Raji (cell line): ENCODE results near the gene NLRP1.

ENCODE experiments used
- POLR2A ChIP-seq: IDR thresholded peaks from 2 replicates; pipeline ENCODE4 v1.6.1; 2011; ENCODE audit warnings: low read depth, low read length, control low read depth; ENCODE audit not compliant: insufficient read depth

NLRP1 gene

GRCh38 chr17:5584383-5585286 is at the start of gene NLRP1:
Gene NLRP1 (minus strand): TSS chr17:5584509. CDS start chr17:5583957, 552 bp downstream.
- TF ChIP-seq POLR2A = peak; percentile 85

- no peak for TF ChIP-seq POLR2A
Measured at GRCh38 chr17:5631958-5632590, 47.8 kb upstream of the NLRP1 start.

DNA sequence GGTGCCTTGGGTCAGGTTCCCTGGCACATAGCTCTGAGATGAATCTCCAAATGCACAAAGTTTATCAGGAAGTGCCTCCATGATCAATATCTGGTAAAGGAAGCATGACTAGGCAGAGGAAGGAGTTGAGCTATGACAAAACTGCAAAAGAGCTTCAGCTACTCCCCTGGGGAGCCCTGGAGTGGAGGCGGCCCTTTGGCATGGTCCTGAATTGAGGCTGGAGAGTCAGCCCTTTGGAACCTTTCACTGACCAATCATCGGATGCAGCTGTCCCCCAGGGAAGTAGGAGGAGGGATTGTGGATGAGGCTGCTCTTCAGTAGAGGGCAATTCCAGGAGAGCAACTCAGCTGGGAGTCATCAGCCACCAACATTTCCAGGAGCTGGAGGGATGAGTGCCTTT is 46.1 kb upstream of the NLRP1 start:
- TF ChIP-seq POLR2A = no peak

- no peak for TF ChIP-seq POLR2A
Measured at GRCh38 chr17:5629128-5629527, 44.8 kb upstream of the NLRP1 start.

- TF ChIP-seq POLR2A = no peak
Measured at GRCh38 chr17:5628262-5628661, 44.0 kb upstream of the NLRP1 start.

- TF ChIP-seq POLR2A = no peak
Measured at GRCh38 chr17:5624211-5624610, 39.9 kb upstream of the NLRP1 start.

DNA sequence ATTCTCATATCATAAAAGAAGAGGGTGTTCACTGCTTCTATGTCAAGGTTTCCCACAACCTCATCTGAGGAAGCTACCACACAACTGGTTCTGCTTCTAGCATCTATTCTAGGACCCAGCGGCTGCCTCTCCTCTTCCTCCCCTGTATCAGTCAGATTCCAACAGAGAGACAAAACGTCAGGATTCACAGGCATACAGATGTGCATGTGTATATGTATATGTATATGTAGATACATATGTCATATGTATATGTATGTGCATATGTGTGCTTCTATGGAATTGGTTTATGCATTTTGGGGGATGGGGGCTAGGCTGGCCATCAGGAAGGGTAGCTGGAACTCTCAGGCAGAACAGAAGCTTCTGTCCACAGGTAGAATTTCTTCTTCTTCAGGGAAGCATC is 37.4 kb upstream of the NLRP1 start:
- TF ChIP-seq POLR2A = no peak

- TF ChIP-seq POLR2A = no peak
Measured at GRCh38 chr17:5621026-5621425, 36.7 kb upstream of the NLRP1 start.

- no peak for TF ChIP-seq POLR2A
Measured at GRCh38 chr17:5619088-5619740, 34.9 kb upstream of the NLRP1 start.

DNA sequence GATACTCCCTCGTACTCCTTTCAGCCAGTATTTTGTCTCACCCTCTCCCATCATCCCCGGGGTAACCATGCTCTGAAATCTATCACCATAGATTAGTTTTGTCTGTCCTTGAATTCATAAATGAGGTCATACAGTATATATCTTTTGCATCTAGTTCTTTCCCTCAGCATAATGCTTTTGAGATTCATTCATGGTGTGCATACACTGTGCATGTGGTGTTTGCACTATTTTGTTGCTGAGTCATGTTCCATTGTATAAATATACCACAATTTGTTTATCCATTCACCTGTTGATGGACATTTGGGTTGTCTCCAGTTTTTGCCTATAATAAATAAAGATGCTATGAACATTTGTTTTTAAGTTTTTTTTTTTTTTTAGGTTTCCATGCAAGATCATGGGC is 34.2 kb upstream of the NLRP1 start:
- TF ChIP-seq POLR2A = no peak

- no peak for TF ChIP-seq POLR2A
Measured at GRCh38 chr17:5615476-5615875, 31.2 kb upstream of the NLRP1 start.

DNA sequence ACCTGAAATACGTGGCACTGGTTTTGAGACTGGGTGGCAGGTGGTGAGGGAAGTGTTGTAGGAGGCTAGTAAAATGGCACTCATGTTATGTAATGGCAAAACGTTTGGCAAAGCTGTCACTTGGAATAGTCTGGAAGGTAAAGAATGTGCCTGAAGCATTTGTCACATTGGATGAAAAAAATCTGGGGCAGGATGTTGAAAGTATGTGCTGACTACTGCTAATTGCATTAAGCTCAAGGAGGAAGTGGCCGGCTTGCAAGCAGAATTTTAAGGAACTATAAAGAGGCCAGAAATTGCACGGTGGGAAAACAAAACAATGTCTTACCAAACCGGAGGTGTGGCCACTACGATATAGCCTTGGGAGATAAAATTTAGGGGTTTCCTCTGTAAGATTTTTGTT is 26.6 kb upstream of the NLRP1 start:
- no peak for TF ChIP-seq POLR2A

DNA sequence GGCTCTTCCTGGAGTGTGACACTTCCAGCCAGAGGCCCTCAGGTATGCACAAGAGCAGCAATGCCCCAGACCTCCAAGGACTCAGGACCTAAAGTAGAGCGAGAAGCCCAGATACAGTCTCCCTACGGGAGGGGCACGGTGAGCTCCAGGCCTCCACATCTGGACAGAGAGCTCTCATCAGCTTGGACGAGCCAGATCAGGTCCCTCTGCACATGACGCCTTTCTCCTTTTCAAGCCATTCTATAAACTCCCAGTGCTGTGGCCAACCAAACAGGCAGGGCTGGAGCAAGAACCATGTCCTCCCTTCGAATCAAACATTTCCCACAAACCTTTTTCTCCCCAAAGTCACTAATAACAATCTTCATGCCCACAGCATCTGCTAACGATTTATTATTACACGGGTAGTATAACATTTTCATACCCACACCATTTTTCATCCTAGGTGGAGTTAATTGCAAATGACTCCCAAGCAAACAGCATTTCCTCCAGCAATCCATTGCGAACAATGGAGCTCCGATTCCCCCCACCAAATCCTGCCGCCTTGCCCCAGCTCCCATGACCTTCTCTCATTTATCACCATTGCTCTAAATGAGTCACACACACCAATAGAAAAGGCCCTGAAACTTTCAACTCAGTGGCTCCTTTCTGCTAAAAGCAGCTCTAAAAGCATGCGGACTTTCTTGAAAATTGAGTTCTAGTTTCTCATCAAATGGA is 24.2 kb upstream of the NLRP1 start:
- TF ChIP-seq POLR2A = no peak

GRCh38 chr17:5607946-5608345 is 23.6 kb upstream of the NLRP1 start:
- TF ChIP-seq POLR2A = no peak

DNA sequence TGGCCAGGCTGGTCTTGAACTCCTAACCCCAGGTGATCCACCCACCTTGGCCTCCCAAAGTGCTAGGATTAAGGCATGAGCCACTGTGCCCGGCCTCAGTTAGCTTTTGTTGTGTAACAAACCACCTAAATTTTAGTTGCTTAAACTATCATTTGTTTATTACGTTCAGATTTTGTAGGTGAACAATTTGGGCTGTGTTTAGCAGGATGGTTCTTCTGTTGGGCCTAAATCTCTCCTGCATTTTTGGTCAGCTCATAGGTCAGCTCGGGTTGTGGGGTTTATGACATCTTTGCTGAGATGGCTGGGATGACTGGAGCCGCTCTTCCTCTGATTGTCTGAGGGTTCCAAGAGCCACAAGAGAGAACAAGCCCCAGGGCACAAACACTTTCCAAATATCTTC is 21.1 kb upstream of the NLRP1 start:
- TF ChIP-seq POLR2A = no peak
